TTC549 (cell line): ENCODE data around the gene TIAM2.
"Not testable (repeated sequence)": the region's sequence is repeated elsewhere in the genome, so short reads cannot be mapped to it uniquely, and the experiment has no call there.

Experiments
- FAIRE-seq: peaks from 2 replicates; lab custom pipeline; 2012; peaks lifted over from hg19 to GRCh38; lab: Jason Lieb, UNC

TIAM2 gene

DNA sequence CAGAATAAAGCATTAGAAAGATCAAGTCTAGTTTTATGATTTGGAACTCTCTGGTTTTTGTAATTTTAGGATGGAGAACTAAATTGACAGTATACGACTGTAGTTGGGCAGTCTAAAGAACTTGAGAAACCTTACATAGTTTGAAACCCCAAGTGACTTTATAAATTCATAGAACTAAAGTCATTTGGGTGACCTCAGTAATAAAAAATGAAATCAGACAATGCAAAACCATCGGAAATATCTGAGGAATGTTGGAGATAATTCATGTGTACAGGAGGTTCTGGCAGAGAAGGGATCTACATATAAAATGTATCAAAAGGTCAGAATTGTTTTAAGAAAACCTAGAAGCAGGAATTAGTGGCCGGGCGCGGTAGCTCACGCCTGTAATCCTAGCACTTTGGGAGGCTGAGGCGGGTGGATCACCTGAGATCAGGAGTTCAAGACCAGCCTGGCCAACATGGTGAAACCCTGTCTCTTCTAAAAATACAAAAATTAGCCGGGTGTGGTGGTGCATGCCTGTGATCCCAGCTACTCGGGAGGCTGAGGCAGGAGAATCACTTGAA is 108.0 kb downstream of the TIAM2 start:
- not testable (repeated sequence) for FAIRE-seq

GRCh38 chr6:155103816-155104366 is 108.8 kb downstream of the TIAM2 start:
- FAIRE-seq, result no peak

DNA sequence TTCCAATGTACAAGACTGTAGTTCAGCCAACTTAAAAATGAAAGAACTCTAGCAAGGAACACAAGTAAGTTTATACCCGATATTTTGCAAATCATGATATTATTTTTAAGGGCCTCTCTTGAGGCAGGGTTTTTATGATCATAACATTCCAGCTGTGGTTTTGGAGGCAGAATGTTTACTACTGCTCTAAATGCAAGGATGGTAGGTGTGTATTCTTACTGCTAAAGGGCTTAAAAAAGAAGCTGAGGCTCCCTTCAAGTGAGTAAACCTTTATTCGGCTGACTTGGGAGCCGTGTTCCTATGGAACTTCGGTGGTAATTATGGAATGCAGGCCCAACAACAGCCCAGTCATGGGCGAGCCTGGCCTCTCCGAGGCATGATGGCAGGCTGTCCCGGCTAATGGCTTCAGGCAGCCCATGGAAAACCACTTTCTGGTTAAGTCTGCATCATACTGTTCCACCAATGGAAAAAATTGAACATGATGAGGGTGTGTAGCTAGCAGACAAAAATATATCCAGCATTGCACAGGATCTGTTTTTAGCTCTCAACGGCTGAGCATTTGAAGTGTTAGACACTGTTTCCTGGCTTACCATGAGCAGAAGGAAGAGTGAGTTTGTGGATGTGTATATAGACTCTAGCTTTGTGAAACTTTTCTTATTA is 111.5 kb downstream of the TIAM2 start:
- no peak for FAIRE-seq

DNA sequence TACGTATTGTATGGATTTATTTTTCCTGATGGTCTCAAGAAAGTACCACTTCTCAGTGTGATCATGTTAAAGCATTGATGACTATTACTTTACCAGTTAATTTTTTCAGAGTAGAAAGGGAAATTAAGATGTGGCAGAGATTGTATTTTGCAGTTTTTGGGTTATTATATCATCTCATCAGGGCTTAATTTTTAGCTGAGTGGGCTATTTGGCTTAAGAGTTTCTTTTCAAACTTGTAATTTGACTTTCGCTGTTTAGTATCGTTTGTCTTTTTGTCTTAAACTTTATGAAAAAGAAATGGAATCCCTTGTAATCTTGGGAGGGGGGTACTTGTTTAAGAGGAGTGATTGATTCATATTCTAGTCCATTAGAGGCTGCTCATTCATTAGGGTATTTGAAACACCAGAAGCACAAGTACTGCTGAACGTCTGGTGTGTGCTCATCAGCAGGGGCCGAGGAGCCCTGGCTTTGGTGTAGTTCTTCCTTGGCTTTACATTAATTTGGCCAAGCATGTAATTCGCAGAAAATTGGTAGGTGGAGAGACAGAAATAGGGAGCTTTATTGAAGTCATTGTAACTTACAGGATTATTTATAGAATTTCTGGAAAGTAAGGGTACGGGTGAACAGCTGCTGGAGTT is 112.4 kb downstream of the TIAM2 start:
- no peak for FAIRE-seq

GRCh38 chr6:155108070-155108820 is 113.1 kb downstream of the TIAM2 start:
- FAIRE-seq, result no peak

DNA sequence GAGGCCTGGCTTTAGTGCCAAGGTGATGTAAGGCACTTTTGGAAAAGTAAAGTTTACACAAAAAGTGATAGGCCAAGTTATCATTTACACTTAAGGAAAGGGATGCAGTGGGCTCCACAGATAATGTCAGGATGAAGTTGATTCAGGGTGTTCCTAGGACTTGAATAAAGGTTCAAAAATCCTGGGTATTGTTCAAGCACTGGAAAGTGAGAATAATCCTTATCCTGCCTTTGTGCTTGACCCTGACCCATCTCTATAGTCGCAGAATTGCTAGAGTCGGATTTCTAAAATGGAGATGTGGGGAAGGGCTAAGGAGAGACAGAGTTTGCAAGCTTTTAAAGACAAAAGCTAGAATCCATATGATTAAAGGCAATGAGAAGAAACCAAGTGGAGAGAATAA is 115.6 kb downstream of the TIAM2 start:
- no peak for FAIRE-seq

DNA sequence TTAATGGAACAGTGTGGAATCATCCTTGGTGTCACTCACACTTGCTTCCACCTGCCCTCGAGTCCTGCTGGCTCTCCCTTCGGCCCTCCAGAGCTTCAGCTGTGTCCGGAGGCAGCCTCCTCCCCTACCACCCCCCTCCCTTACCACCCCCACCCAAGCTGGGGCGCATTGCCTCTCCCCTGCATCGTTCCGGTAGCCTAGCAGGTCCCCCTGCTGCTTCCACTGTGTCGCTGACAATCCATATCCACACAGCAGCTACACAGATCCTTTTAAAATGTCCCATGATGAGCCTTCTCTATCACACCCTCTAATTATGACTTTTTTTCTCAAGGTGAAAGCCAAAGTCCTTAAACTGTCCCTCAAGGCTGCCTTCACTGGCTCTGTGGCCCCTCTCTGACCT is 117.6 kb downstream of the TIAM2 start:
- no peak for FAIRE-seq

DNA sequence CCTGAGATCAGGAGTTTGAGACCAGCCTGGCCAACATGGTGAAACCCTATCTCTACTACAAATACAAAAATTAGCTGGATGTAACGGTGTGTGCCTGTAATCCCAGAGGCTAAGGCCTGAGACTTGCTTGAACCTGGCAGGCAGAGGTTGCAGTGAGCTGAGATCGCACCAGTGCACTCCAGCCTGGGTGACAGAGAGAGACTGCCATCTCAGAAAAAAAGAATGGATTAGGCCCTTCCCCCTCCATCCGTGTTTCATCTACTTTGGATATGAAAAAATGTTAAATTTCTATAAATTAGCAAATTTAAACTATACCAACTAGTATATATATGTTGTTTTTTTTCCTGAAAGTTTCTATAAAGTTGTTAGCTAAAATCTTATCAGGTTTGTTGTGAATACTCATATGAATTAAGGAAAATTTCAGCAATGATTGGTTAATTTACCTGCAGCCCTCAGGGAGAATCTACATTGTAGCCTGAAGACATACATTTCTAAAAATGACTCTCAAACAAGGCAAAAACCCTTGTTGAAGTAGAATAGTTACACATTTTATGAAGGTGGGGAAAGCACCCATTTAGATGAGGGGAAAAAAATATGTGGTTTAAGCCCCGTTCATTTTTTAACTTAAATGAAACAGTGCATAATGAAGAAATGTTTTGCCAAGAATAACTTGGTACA is 120.9 kb downstream of the TIAM2 start:
- no peak for FAIRE-seq

DNA sequence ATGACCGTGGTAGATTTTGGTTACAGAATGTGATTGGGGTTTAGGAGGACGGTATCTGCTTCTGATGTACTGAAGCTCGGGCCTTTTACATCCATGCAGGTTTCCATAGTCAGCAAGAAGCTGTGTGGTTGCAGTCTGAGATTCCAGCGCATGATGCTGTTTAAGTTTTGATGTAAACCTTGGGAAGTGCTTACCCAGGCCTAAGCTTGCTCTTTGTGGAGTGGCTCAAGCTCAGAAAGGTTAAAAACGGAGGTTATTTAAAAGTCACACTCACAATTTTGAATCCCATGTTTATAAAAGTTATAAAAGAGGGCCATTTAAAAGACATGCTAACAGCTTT is 121.4 kb downstream of the TIAM2 start:
- no peak for FAIRE-seq

DNA sequence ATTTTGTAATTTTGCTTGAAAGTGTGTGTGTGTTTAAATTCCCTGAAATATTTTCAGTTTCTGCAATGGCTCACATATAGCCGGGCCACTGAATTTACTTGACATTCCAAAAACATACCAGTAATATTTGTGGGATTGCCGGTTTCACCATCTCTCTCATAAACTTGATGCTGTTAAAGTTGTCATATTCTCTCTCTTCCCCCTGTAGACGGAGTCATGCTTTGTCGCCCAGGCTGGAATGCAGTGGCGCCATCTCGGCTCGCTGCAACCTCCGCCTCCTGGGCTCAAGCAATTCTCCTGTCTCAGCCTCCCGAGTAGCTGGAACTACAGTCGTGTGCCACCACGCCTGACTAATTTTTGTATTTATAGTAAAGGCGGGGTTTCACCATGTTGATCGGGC is 122.1 kb downstream of the TIAM2 start:
- FAIRE-seq, result no peak

DNA sequence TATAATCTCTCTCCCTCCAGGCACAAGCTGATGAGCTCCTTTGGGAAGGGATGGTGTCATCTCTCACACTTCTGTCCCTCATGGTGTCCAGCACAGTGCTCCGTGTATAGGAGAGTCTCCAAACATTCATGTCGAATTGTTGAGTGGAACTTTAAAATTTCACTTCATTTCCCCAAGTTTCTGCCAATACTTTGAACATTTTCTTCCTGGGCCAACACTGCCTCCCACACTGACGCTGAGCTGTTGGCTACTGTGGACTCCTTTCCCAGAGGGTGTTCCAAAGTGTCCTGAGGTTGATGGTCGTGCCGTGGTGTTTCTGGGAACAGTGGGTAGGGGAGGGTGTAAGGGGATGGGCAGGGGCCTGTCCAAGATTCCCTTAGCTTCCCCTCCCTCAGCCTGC is 122.7 kb downstream of the TIAM2 start:
- FAIRE-seq, result no peak

DNA sequence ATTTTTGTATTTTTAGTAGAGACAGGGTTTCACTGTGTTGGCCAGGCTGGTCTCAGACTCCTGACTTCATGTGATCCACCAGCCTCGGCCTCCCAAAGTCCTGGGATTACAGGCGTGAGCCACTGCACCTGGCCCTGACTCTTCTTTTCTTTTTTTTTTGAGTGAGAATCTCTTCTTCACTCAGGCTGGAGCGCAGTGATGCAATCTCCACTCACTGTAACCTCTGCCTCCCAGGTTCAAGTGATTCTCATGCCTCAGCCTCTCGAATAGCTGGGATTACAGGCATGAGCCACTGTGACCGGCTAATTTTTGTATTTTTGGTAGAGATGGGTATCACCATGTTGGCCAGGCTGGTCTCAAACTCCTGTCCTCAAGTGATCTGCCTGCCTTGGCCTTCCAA is 124.1 kb downstream of the TIAM2 start:
- FAIRE-seq, result not testable (repeated sequence)

- FAIRE-seq, result no peak
Measured at GRCh38 chr6:155120034-155120433, 124.9 kb downstream of the TIAM2 start.

- no peak for FAIRE-seq
Measured at GRCh38 chr6:155121294-155121693, 126.2 kb downstream of the TIAM2 start.

DNA sequence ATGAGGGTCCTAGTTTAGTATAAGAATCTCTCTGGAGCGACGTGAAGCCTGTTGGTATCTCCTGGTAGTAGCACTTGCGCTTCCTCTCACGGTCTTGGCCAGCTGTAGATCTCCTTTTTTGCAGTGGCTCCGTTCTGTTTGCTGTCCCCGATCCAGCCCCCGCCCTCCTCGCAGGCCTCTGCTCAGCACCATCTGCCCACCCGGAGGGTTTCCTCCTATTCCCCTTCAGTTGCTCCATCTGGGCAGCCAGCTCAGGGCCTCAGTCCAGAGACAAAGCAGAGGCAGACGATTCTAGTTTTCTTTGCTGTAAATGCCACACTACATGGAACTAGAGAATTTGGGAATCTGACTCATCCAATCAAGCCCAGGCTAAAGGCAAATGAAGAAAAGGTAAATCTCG is 126.6 kb downstream of the TIAM2 start:
- FAIRE-seq, result no peak

GRCh38 chr6:155122199-155122950 is 127.3 kb downstream of the TIAM2 start:
- no peak for FAIRE-seq

GRCh38 chr6:155123520-155123919 is 128.4 kb downstream of the TIAM2 start:
- FAIRE-seq, result no peak

DNA sequence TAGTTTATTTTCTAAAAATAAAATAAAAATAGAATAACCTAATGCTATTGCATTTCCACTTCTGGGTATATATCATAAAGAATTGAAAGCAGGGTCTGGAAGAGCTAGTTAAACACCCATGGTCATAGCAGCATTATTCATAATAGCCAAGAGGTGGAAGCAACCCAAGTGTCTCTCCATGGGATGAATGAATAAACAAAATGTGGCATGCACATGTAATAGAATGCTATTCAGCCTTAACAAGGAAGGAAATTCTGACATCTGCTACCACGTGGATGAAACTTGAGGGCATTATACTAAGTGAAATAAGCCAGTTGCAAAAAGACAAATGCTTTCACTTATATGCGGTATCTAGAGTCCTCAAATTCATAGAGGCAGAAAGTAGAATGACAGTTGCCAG is 130.8 kb downstream of the TIAM2 start:
- FAIRE-seq, result no peak

- no peak for FAIRE-seq
Measured at GRCh38 chr6:155126727-155127439, 131.8 kb downstream of the TIAM2 start.

GRCh38 chr6:155128977-155129376 is 133.9 kb downstream of the TIAM2 start:
- no peak for FAIRE-seq

- no peak for FAIRE-seq
Measured at GRCh38 chr6:155129744-155130143, 134.6 kb downstream of the TIAM2 start.
